Ishikawa (cell line): ENCODE data around the gene CD82.

ENCODE experiments used
- CEBPB ChIP-seq: IDR thresholded peaks from 2 replicates; pipeline ENCODE4 v1.6.1; 2012
- CREB1 ChIP-seq: IDR thresholded peaks from 2 replicates; pipeline ENCODE4 v1.6.1; 2012; ENCODE audit warnings: low read depth
- EGR1 ChIP-seq: IDR thresholded peaks from 2 replicates; pipeline ENCODE4 v1.6.1; 2012
- EP300 ChIP-seq: IDR thresholded peaks from 2 replicates; pipeline ENCODE4 v1.6.1; 2012; ENCODE audit warnings: borderline replicate concordance
- FOXM1 ChIP-seq: IDR thresholded peaks from 2 replicates; pipeline ENCODE4 v1.6.1; 2012; ENCODE audit warnings: low read depth, borderline replicate concordance
- NFIC ChIP-seq: IDR thresholded peaks from 2 replicates; pipeline ENCODE4 v1.6.1; 2012
- RAD21 ChIP-seq: IDR thresholded peaks from 2 replicates; pipeline ENCODE4 v1.6.1; 2012; ENCODE audit warnings: low read depth
- TAF1 ChIP-seq: IDR thresholded peaks from 2 replicates; pipeline ENCODE4 v1.6.1; 2012; ENCODE audit warnings: low read depth, mild to moderate bottlenecking
- TCF12 ChIP-seq: IDR thresholded peaks from 2 replicates; pipeline ENCODE4 v1.6.1; 2012; ENCODE audit warnings: low read depth
- TEAD4 ChIP-seq: IDR thresholded peaks from 2 replicates; pipeline ENCODE4 v1.6.1; 2012
- USF1 ChIP-seq: IDR thresholded peaks from 2 replicates; pipeline ENCODE4 v1.6.1; 2012
- YY1 ChIP-seq: IDR thresholded peaks from 2 replicates; pipeline ENCODE4 v1.6.1; 2012; ENCODE audit warnings: low read depth
- ZBTB7A ChIP-seq: IDR thresholded peaks from 2 replicates; pipeline ENCODE4 v1.6.1; 2012; ENCODE audit warnings: low read depth
- TF ChIP-seq, protein P1 (sequence below): IDR thresholded peaks from 2 replicates; pipeline ENCODE4 v1.6.1; 2012
- TF ChIP-seq, protein P2 (sequence below): IDR thresholded peaks from 2 replicates; pipeline ENCODE4 v1.6.1; 2012; ENCODE audit warnings: low read depth, mild to moderate bottlenecking

Gene CD82

GRCh38 chr11:44654057-44654456 is 88.6 kb downstream of the CD82 start:
- TF ChIP-seq YY1 (no peak), RAD21 (no peak), FOXM1 (no peak), TEAD4 (no peak), TCF12 (no peak), TAF1 (no peak), EP300 (no peak), CEBPB (no peak), CREB1 (no peak), ZBTB7A (no peak), USF1 (no peak), EGR1 (no peak), NFIC (no peak)
- TF ChIP-seq, protein P1, sequence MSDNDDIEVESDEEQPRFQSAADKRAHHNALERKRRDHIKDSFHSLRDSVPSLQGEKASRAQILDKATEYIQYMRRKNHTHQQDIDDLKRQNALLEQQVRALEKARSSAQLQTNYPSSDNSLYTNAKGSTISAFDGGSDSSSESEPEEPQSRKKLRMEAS = no peak
- TF ChIP-seq, protein P2, sequence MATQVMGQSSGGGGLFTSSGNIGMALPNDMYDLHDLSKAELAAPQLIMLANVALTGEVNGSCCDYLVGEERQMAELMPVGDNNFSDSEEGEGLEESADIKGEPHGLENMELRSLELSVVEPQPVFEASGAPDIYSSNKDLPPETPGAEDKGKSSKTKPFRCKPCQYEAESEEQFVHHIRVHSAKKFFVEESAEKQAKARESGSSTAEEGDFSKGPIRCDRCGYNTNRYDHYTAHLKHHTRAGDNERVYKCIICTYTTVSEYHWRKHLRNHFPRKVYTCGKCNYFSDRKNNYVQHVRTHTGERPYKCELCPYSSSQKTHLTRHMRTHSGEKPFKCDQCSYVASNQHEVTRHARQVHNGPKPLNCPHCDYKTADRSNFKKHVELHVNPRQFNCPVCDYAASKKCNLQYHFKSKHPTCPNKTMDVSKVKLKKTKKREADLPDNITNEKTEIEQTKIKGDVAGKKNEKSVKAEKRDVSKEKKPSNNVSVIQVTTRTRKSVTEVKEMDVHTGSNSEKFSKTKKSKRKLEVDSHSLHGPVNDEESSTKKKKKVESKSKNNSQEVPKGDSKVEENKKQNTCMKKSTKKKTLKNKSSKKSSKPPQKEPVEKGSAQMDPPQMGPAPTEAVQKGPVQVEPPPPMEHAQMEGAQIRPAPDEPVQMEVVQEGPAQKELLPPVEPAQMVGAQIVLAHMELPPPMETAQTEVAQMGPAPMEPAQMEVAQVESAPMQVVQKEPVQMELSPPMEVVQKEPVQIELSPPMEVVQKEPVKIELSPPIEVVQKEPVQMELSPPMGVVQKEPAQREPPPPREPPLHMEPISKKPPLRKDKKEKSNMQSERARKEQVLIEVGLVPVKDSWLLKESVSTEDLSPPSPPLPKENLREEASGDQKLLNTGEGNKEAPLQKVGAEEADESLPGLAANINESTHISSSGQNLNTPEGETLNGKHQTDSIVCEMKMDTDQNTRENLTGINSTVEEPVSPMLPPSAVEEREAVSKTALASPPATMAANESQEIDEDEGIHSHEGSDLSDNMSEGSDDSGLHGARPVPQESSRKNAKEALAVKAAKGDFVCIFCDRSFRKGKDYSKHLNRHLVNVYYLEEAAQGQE = no peak

- TF ChIP-seq USF1 (no peak), FOXM1 (no peak)
These were observed 89.1 kb downstream of the CD82 start for GRCh38 chr11:44654596-44654995.

- TF ChIP-seq USF1 = no peak
- TF ChIP-seq, protein P2 = peak; percentile 25; the same call in 1 of the 2 replicates
These were observed 92.5 kb downstream of the CD82 start for GRCh38 chr11:44657836-44658505.

GRCh38 chr11:44658506-44658850 is 93.0 kb downstream of the CD82 start:
- TF ChIP-seq RAD21 (peak; percentile 40), EP300 (no peak), NFIC (no peak)

DNA sequence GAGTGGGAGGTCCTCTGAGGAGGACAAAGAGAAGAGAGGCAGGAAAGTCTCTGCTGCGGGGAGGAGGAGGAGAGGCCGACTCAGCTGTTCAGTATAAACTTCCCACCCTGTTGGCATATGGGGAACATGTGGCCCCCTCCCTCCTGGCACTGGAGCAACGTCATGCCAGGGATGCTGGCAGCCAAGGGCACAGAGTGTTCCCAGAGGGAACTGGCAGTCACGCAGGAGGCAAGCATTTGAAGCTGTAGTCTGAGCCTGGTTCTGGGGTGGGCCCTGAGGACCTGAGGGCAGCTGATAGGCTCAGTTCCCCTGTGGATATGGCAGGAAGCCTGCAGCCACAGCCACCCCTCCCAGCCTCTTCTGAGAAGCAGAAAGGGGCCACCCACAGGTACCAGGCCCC is 94.2 kb downstream of the CD82 start:
- TF ChIP-seq RAD21 (no peak), FOXM1 (no peak), TEAD4 (no peak), CEBPB (no peak), YY1 (no peak), TCF12 (no peak), EGR1 (no peak), ZBTB7A (no peak), NFIC (no peak), EP300 (no peak), CREB1 (no peak), USF1 (no peak), TAF1 (no peak)
- TF ChIP-seq, protein P1 = no peak
- TF ChIP-seq, protein P2 = no peak
